NCI-H146 treated with DMSO at 0.1 percent for 48 hours (cell line): ENCODE data around the gene JAKMIP2.

Experiments
- DNase-seq: peaks from one replicate; lab custom pipeline; 2025; ENCODE audit not compliant: unreplicated experiment; lab: John Stamatoyannopoulos, UW

JAKMIP2 gene

GRCh38 chr5:147789820-147790219 lies 7.3 kb upstream of the JAKMIP2 start:
- no peak for DNase-seq

GRCh38 chr5:147788023-147788422 lies 5.5 kb upstream of the JAKMIP2 start:
- no peak for DNase-seq

- no peak for DNase-seq
Observed at GRCh38 chr5:147786142-147786541, 3.6 kb upstream of the JAKMIP2 start.

GRCh38 chr5:147784146-147784987 lies 1.8 kb upstream of the JAKMIP2 start:
- DNase-seq, result no peak

GRCh38 chr5:147780924-147781573 lies 1.5 kb downstream of the JAKMIP2 start:
- DNase-seq, result peak; percentile 4

GRCh38 chr5:147779694-147780093 lies 2.8 kb downstream of the JAKMIP2 start:
- DNase-seq, result no peak

- DNase-seq, result no peak
Observed at GRCh38 chr5:147776989-147777388, 5.5 kb downstream of the JAKMIP2 start.

GRCh38 chr5:147773587-147773986 lies 8.9 kb downstream of the JAKMIP2 start:
- no peak for DNase-seq

- DNase-seq, result no peak
Observed at GRCh38 chr5:147773139-147773538, 9.4 kb downstream of the JAKMIP2 start.

- no peak for DNase-seq
Observed at GRCh38 chr5:147767048-147767447, 15.5 kb downstream of the JAKMIP2 start.

- DNase-seq, result no peak
Observed at GRCh38 chr5:147763791-147764525, 18.6 kb downstream of the JAKMIP2 start.

GRCh38 chr5:147760086-147760875 lies 22.2 kb downstream of the JAKMIP2 start:
- DNase-seq, result no peak

- no peak for DNase-seq
Observed at GRCh38 chr5:147759441-147759840, 23.1 kb downstream of the JAKMIP2 start.

GRCh38 chr5:147756566-147756965 lies 26.0 kb downstream of the JAKMIP2 start:
- DNase-seq, result no peak

GRCh38 chr5:147754372-147755122 lies 28.0 kb downstream of the JAKMIP2 start:
- no peak for DNase-seq

GRCh38 chr5:147753765-147754164 lies 28.8 kb downstream of the JAKMIP2 start:
- DNase-seq, result no peak

GRCh38 chr5:147752666-147753290 lies 29.8 kb downstream of the JAKMIP2 start:
- DNase-seq, result no peak

- peak; percentile 5 for DNase-seq
Observed at GRCh38 chr5:147752033-147752432, 30.5 kb downstream of the JAKMIP2 start.

GRCh38 chr5:147751156-147751830 lies 31.2 kb downstream of the JAKMIP2 start:
- DNase-seq, result no peak
